ENCODE data around the gene GTF2A1. TPM values are rescaled to one million over a fixed set of nuclear protein-coding genes. Genes with fewer than 3 reads are reported as not detected.

The GTF2A1 gene
- total RNA-seq, 4 donors from 2014 or later, result 18.7 to 25.7 (median 22.9) TPM

GRCh38 chr14:81144824-81145603 is 75.7 kb downstream of the GTF2A1 start:
- TF ChIP-seq POLR2A (IDR thresholded peaks at IDR 0.05) (no peak), CTCF (IDR thresholded peaks at IDR 0.05) (no peak)
- no peak for DNase-seq
- H3K27ac ChIP-seq, result peak overlapping the region; percentile 13 to 69 (median 39)
- H3K36me3 ChIP-seq, result no peaks in the 10 kb centered on the region
- 38 to 44% methylated on average over 3 of the region's 3 CpGs for WGBS, 2 donors
- no peaks in the 10 kb centered on the region for H3K27me3 ChIP-seq
- intact Hi-C loops (cut with DNase I), result no loop called here
- peaks cover 0 to 10% (median 5%) of the 10 kb centered on the region in 3 donors for H3K4me1 ChIP-seq
- peak overlapping the region in 1 of 4 donors; percentile 3 for H3K4me3 ChIP-seq
- H3K9me3 ChIP-seq, result no peaks in the 10 kb centered on the region

GRCh38 chr14:81143793-81144192 is 77.0 kb downstream of the GTF2A1 start:
- H3K4me1 ChIP-seq, result peaks cover 0 to 10% (median 5%) of the 10 kb centered on the region in 3 donors
- no peaks in the 10 kb centered on the region for H3K9me3 ChIP-seq
- no peak overlapping the region for H3K4me3 ChIP-seq
- 88 to 99% methylated on average over 8 of the region's 8 CpGs for WGBS, 2 donors
- TF ChIP-seq CTCF (IDR thresholded peaks at IDR 0.05), result no peak
- no peak for TF ChIP-seq POLR2A (IDR thresholded peaks at IDR 0.05)
- peak overlapping the region in 1 of 4 donors; percentile 60 for H3K27ac ChIP-seq
- no peak for DNase-seq
- H3K36me3 ChIP-seq, result no peaks in the 10 kb centered on the region
- intact Hi-C loops (cut with DNase I), result no loop called here
- no peaks in the 10 kb centered on the region for H3K27me3 ChIP-seq

- H3K4me3 ChIP-seq, result no peak overlapping the region
- intact Hi-C loops (cut with DNase I), result no loop called here
These were observed 79.3 kb downstream of the GTF2A1 start for GRCh38 chr14:81141426-81141825.

GRCh38 chr14:81138429-81138828 is 82.3 kb downstream of the GTF2A1 start:
- Histone ChIP-seq H3K36me3 (no peaks in the 10 kb centered on the region), H3K27me3 (no peaks in the 10 kb centered on the region), H3K4me1 (no peaks in the 10 kb centered on the region), H3K27ac (no peak overlapping the region), H3K9me3 (no peaks in the 10 kb centered on the region), H3K4me3 (no peak overlapping the region)
- TF ChIP-seq CTCF (IDR thresholded peaks at IDR 0.05), result no peak
- TF ChIP-seq POLR2A (IDR thresholded peaks at IDR 0.05), result no peak
- WGBS, 2 donors, result 85 to 89% methylated on average over 5 to 6 of the region's 6 CpGs
- intact Hi-C loops (cut with DNase I), result no loop called here
- DNase-seq, result no peak

More at GRCh38 chr14:81141426-81141825, 79.3 kb downstream of the GTF2A1 start:
- 46 to 65% methylated on average over 2 of the region's 2 CpGs for WGBS, 2 donors
- no peak for DNase-seq
- H3K27me3 ChIP-seq, result no peaks in the 10 kb centered on the region
- H3K36me3 ChIP-seq, result no peaks in the 10 kb centered on the region
- no peak overlapping the region for H3K27ac ChIP-seq
- no peaks in the 10 kb centered on the region for H3K9me3 ChIP-seq
- TF ChIP-seq POLR2A (IDR thresholded peaks at IDR 0.05), result no peak
- H3K4me1 ChIP-seq, result peaks cover 0 to 10% (median 5%) of the 10 kb centered on the region in 3 donors

GRCh38 chr14:81137316-81137715 is 83.4 kb downstream of the GTF2A1 start:
- TF ChIP-seq CTCF (IDR thresholded peaks at IDR 0.05) (no peak), POLR2A (IDR thresholded peaks at IDR 0.05) (no peak)
- Histone ChIP-seq H3K9me3 (no peaks in the 10 kb centered on the region), H3K27ac (no peak overlapping the region), H3K4me1 (no peaks in the 10 kb centered on the region), H3K36me3 (no peaks in the 10 kb centered on the region), H3K27me3 (no peaks in the 10 kb centered on the region), H3K4me3 (no peak overlapping the region)
- intact Hi-C loops (cut with DNase I), result no loop called here
- no peak for DNase-seq
- WGBS, 2 donors, result 53 to 56% methylated on average over 2 of the region's 2 CpGs
